ENCODE results near the gene TMEM62. TPM values are rescaled to one million over a fixed set of nuclear protein-coding genes. Genes with fewer than 3 reads are reported as not detected.

TMEM62 gene
- total and polyA plus RNA-seq, 9 of the 15 experiments (the other 6 are each of a cell fraction or from before 2014, with no cell fraction given), result 4.4 to 16.6 (median 11.1) TPM

- H3K4me3 ChIP-seq, result no peak overlapping the region
- peak overlapping the region; percentile 34; the same call in 1 of the 2 replicates for H3K4me2 ChIP-seq (ENCODE audit: insufficient read depth, low read length)
- BruUV-seq (replicated peaks), result no TSS peak
- H3K9me1 ChIP-seq (ENCODE audit: control insufficient read depth, insufficient read depth, low read length), result no peaks in the 10 kb centered on the region
- intact Hi-C loops (cut with micrococcal nuclease), result no loop called here
- H3K9me3 ChIP-seq (replicated peaks; ENCODE audit: control insufficient read depth, insufficient read depth, low read depth, low read length), result no peaks in the 10 kb centered on the region
- no peak overlapping the region; a peak in 1 of 4 replicates for H3K9ac ChIP-seq (ENCODE audit: insufficient read depth in 1 of 2, low read depth in 2 of 2, low read length in 2 of 2)
- H3K27ac ChIP-seq (ENCODE audit: extremely low read depth, low read depth, low read length), result peak overlapping the region; percentile 50; the same call in 2 of the 3 replicates
- POLR2A ChIA-PET, result no interaction called here
- H3K36me3 ChIP-seq (ENCODE audit: control insufficient read depth, insufficient read depth, low read length), result peaks cover 48% of the 10 kb centered on the region
- no peak overlapping the region for H2AFZ ChIP-seq (ENCODE audit: low read depth, low read length)
- FAIRE-seq (no peak), DNase-seq (ENCODE audit: extremely low read depth in 1 of 4, low spot score in 3 of 4) (no peak), ATAC-seq (peak; percentile 37)
- peaks cover 11 to 27% of the 10 kb centered on the region in 2 experiments for H3K4me1 ChIP-seq (replicated peaks in 1 of 2; ENCODE audit: control insufficient read depth in 2 of 2, insufficient read depth in 2 of 2, low read length in 2 of 2)
- no peaks in the 10 kb centered on the region for H4K20me1 ChIP-seq (replicated peaks; ENCODE audit: control insufficient read depth, insufficient read depth, low read length)
- no peaks in the 10 kb centered on the region for H3K27me3 ChIP-seq (ENCODE audit: control insufficient read depth in 2 of 2, insufficient read depth in 2 of 2, low read length in 2 of 2)
- in situ Hi-C loops (cut with MboI), result no loop called here
- CTCF ChIA-PET (ENCODE audit: low intra/inter-chr PET ratio), result no interaction called here
- peaks cover 86% of the 10 kb centered on the region for H3K79me2 ChIP-seq (ENCODE audit: control insufficient read depth, insufficient read depth, low read length)
- 47% methylated on average over 5 of the region's 8 CpGs for WGBS (ENCODE audit: insufficient coverage, low coverage, missing lambda C conversion rate)
- TF ChIP-seq CEBPG (CRISPR knock-in tag; IDR thresholded peaks at IDR 0.05) (no peak), CEBPG (tag; conservative IDR thresholded peaks at IDR 0.05 in 1 of 2, IDR thresholded peaks at IDR 0.05 in 1 of 2) (0 out of 4 replicates have a peak, but pooled peaks of 1 of the 2 experiments have one; percentile 16), PTTG1 (tag; IDR thresholded peaks at IDR 0.05; ENCODE audit: low read depth) (no peak), ZNF217 (CRISPR knock-in tag; IDR thresholded peaks at IDR 0.05) (no peak), ZNF277 (CRISPR knock-in tag; IDR thresholded peaks at IDR 0.05; ENCODE audit: borderline replicate concordance) (no peak), CHD4 (IDR thresholded peaks at IDR 0.05; ENCODE audit: insufficient read depth, insufficient replicate concordance, low read depth, low read length, poor library complexity, severe bottlenecking) (no peak), MAX (CRISPR knock-in tag; IDR thresholded peaks at IDR 0.05) (no peak), ADNP (tag; IDR thresholded peaks at IDR 0.05) (0 out of 2 replicates have a peak, but pooled peaks have one; percentile 22), TCFL5 (CRISPR knock-in tag; conservative IDR thresholded peaks at IDR 0.05) (no peak), RBM39 (optimal IDR thresholded peaks at IDR 0.05; ENCODE audit: low read depth, low read length) (no peak), RNF2 (IDR thresholded peaks at IDR 0.05) (no peak), ZKSCAN8 (CRISPR knock-in tag; IDR thresholded peaks at IDR 0.05) (no peak)
Observed at GRCh38 chr15:43095708-43096347, 37.6 kb upstream of the TMEM62 start.

Data from K562 (cell line).